Stimulated activated CD8-positive, alpha-beta memory T cell treated with anti-CD3 and anti-CD28 coated beads, Interleukin-7, amount 100 ng/mL, for 48 hours (primary cell): Measurements from ENCODE around the gene TOP2A.
"Not testable (repeated sequence)": the region's sequence is repeated elsewhere in the genome, so short reads cannot be mapped to it uniquely, and the experiment has no call there.

Source experiments
- DNase-seq, 2 donors: peaks; one replicate each; pipeline ENCODE4 v3.0.0-alpha.2; 2020; ENCODE audit warnings: low read depth in 1 of 2; ENCODE audit errors: extremely low read depth in 1 of 2

TOP2A gene

GRCh38 chr17:40432864-40433528 lies 15.3 kb upstream of the TOP2A start:
- no peak for DNase-seq

GRCh38 chr17:40431231-40431602 lies 13.5 kb upstream of the TOP2A start:
- no peak for DNase-seq

DNA sequence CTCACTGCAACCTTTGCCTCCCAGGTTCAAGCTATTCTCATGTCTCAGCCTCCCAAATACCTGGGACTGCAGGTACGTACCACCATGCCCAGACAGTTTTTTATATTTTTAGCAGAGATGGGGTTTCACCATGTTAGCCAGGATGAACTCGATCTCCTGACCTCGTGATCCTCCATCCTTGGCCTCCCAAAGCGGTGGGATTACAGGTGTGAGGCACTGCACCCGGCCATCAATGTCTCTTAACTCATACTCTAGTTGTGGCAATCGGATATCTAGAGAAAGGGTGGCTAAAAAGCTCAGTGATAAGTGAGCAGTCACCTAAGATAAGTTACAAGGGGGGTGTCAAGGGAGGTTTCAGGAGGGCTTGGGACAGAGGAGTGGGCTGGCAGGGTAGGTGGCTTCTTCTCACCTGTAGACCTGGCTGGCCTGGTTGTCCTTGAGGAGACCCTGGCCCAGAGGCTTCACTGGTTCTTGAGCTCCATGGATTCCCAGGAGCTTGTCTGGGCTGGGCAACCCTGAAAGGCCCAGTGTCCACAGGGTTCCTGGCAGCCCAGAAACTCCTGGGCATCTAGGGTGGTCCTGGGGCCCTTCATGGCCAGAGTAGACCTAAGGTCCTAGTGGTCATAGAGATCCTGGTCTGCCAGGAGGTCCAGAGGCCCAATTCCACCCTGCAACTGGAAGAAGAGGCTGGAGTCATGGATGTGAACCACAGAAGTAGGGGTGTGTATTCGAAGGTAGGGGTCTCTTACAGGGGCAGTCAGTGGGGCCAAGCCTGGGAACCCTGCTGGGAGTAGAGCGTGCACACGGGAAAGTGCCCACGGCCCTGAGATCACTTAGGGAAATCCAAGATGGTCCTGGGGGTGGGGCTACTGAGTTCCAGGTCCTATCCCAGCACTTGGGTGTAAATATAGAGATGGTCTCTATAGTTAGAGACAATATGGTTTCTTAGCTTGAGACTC lies 12.9 kb upstream of the TOP2A start:
- DNase-seq = no peak

DNA sequence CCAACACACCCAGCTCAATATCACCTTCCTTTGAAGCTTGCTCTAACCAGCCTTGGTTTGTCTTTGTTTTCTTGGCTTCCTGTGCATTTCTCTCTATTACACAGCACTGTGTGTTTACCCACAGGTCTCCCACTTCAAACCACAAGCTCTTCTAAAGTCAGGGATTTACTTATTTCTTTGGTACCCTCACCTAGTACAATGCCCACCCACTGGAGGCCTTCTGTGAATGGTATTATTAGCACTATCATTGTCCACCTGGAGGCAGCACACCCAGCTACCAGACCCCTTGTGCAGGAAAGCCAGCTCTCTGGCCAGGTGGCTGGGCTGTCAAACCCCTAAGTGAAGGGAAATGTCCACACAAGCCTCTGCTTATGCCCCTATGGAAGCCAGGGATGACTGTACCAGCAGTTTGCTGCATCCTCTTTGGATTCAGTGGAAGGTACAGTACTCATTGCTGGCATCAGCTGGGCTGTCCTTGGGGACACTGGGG lies 9.4 kb upstream of the TOP2A start:
- DNase-seq = no peak

DNA sequence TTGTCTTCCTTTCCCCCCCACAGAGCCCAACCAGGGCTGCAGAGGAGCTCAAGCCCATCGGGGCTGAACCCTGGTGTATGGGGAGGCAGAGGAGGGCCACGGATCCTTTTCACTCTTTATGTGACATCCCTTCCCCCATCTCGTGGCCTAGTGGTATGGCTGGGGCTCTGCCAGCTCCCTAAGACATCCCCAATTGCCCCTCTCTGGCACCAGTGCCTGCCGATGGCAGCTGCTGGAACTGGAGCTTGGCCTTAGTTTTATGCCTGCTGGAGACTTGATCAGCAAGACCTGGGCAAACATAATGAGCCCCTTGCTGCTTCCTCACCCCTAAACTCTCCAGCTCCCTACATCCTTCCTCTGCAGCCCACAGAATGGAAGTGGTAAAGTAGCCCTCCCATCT lies 8.0 kb upstream of the TOP2A start:
- DNase-seq = no peak

DNA sequence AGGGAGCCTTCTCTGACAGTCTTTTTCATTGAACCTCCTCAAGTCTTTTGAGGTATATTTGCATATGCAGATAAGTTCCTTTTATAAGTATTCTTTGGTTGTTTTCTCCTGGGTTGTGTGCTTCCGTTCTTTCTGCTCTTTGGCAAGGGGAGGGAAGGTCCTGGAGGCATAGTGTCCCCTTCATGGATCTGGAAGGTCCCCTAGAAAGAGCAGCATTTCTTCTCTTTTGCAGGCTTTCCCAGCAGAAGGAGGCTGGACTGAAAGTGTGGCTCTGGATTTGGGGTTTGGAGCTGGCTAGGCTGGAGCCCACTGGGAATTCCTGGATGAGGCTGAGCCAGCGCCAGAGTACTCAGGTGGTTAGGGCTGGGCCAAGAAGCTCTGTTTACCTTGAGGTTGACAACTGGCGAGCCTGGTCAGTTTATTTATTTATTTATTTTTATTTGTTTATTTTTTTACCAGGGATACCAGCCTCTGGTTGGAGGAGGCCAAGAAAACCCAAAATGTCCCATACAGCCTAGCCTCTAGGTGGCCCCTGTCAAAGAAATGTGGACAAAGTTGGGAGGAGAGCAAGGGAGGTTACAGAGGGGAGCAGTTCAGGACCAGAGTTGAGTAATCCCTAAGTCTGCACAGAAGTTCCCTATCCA lies 5.4 kb upstream of the TOP2A start:
- DNase-seq = no peak

- no peak for DNase-seq
Observed at GRCh38 chr17:40419559-40420331, 2.0 kb upstream of the TOP2A start.

DNA sequence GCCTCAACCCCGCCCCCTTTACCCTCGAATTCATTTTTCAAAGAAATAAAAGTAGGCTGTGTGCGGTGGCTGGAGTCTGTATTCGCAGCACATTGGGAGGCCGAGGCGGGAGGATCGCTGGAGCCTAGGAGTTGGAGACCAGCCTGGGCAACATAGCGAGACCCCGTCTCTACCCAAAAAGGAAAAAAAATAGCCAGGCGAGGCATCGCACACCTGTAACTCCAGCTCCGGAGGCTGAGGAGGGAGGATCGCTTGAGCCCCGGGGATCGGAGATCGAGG lies 671 bp upstream of the TOP2A start:
- no peak for DNase-seq

GRCh38 chr17:40417258-40417608 lies 463 bp downstream of the TOP2A start:
- no peak for DNase-seq

- no peak for DNase-seq
Observed at GRCh38 chr17:40416671-40417070, 1.0 kb downstream of the TOP2A start.

DNA sequence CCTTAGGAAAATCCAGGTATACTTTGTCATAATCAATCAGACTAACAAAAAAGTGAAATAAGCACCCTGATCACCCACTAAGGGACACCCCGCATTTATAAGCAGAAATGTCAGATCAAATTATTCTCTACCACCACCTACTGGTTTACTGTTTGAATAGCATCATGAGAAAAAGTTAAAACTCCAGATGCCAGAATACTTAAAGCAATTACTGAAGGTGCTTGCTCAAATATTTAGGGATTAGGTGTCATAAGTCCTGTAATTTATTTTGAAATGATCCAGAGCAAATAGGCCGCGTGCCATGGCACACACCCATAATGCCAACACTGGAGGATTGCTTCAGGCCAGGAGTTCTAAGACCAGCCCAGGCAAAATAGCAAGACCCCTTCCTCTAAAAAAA lies 2.3 kb downstream of the TOP2A start:
- DNase-seq = no peak

DNA sequence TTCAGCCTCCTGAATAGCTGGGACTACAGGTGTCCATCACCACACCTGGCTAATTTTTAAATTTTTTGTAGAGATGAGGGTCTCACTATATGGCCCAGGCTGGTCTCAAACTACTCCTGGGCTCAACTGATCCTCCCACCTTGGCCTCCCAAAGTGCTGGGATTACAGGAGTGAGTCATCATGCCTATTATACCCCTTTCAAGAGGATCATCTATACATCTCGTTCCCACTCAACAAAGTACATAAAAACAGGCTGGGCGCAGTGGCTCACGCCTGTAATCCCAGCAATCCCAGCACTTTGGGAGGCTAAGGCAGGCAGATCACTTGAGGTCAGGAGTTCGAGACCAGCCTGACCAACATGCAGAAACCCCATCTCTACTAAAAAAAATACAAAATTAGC lies 3.4 kb downstream of the TOP2A start:
- not testable (repeated sequence) for DNase-seq

DNA sequence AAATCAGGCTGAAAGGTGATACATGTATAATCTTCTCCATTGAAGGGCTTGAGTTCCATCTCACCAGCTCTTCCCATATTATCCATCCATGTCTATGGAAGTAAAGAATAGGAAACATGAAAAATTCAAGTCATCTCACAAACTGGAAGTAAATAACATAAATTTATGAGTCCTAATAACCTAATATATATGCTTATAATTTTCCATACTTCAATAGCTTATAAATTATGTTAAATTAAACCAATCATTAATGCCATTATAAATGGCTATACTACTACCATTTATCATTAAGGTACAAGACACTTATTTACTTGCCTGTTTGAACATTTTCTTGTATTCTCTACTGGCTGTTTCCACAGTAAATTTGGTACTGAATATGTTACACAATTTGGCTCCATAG lies 4.8 kb downstream of the TOP2A start:
- DNase-seq = no peak

- DNase-seq = no peak
Observed at GRCh38 chr17:40411821-40412220, 5.9 kb downstream of the TOP2A start.

DNA sequence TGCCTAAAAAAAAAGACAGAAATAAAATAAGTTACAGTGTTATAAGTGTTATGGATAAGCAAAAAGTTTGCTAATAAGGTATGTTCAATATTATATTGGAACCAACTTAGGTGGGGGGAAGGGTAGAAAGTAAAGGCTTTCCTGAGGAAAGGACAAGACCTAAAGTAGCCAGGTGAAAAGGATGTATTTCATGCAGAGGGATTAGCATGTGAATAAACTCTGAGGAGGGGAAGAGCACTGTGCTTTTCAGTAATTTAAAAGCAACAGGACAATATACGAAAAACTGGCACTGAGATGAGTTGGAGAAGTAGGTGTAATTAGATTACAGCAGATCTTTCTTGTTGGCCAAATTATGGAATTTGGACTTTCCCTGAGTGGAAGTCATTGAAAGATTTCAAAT lies 7.6 kb downstream of the TOP2A start:
- no peak for DNase-seq

DNA sequence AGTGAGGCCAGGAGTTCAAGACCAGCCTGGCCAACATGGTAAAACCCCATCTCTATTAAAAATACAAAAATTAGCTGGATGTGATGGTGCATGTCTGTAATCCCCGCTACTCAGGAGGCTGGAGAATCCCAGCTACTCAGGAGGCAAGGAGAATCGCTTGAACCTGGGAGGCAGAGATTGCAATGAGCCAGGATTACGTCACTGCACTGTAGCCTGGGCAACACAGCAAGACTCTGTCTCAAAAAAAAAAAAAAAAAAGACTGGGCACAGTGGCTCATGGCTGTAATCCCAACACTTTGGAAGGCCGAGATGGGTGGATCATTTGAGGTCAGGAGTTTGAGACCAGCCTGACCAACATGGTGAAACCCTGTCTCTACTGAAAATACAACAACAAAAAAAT lies 8.2 kb downstream of the TOP2A start:
- DNase-seq = not testable (repeated sequence)

GRCh38 chr17:40407460-40407859 lies 10.2 kb downstream of the TOP2A start:
- no peak for DNase-seq

DNA sequence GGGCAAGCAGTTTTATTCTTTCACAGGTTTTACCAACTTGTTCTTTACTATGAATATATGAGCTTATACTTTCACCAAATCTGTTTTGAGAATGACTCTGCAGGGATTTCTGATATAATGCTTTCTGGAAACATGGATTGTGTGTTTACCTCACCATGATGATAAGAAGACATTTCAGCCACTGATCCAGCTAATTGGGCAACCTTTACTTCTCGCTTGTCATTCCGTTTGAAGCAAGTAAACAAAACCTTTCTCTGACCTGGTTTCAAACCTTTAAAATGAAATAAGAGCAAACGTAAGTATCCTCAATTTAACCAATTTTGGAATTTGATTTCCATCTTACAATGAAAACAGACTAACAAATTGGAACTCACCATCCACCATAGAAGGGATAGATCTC lies 13.7 kb downstream of the TOP2A start:
- no peak for DNase-seq

DNA sequence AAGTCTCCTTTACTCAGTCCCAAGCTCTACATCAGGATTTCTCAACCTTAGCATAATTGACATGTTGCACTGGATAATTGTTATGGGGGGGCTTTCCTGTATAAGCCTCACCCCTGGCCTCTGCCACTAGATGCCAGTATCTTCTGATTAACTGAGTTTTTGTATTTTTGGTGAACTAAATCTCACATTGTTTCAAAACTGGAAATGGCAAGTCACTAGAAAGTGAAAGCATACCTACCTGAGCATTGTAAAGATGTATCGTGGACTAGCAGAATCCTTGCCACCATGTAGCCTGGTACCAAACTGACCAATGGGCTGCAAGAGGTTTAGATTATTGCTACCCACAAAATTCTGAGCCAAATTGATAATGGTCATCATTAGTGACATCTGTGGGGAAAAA lies 15.0 kb downstream of the TOP2A start:
- no peak for DNase-seq

- no peak for DNase-seq
Observed at GRCh38 chr17:40399185-40399584, 18.5 kb downstream of the TOP2A start.

- not testable (repeated sequence) for DNase-seq
Observed at GRCh38 chr17:40386555-40386954, 31.1 kb downstream of the TOP2A start.
